ENCODE results near the gene ST3GAL4. TPM values are rescaled to one million over a fixed set of nuclear protein-coding genes. Genes with fewer than 3 reads are reported as not detected.
A peak's percentile ranks its signal among the peaks of the same experiment; 100 is the strongest.
"Not testable (repeated sequence)": the region's sequence is repeated elsewhere in the genome, so short reads cannot be mapped to it uniquely, and the experiment has no call there.

The ST3GAL4 gene
- total RNA-seq, 2 donors from 2014 or later = 27.7 to 98.0 TPM

DNA sequence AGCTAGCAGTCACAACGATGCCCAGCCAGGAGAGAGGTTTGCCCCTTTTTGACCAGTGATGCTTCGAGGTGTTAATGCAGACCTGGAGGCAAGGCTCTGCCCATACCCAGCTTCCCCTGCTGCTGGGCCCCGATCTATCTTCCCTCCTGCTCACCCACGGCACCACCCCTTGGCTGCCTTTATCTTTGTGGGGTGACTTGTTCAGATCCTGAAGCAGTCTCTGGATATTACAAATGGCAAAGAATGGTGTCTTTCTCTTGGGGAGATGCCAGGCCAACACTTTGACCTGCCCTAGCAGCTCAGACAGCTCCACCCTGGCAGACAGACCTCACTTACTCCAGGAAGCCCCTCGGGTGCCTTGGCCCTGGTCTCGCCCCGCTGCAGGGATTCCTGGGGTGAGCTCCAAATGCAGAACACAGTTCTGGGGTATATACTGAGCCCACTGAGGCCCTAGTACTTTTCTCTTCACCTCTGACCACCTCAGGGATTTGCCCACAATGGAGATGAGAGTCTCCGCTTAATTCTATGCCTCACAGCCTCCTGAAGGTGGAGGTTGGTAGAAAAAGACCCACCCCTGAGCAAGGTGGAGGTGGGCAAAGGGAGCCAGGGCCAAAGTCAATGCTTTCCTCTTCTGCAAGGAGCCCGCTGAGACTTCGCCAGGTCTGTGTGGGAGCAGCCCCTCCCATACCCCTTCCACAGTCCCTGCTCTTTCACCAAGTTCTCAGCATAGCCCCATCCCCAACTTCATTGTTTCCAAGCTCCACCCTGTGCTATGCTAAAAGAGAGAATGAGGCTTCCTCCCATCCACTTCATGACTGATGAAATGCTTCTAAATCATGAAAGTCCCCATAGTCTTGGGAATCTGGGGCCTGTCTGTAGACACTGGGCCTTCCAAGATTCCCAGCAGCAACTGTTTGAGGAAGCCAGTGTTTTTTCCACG lies 11.1 kb upstream of the ST3GAL4 start:
- H3K4me3 ChIP-seq = no peak overlapping the region
- no peaks in the 10 kb centered on the region for H3K9me3 ChIP-seq
- no peaks in the 10 kb centered on the region for H3K27me3 ChIP-seq (replicated peaks; ENCODE audit: insufficient read depth)
- TF ChIP-seq, protein P1, sequence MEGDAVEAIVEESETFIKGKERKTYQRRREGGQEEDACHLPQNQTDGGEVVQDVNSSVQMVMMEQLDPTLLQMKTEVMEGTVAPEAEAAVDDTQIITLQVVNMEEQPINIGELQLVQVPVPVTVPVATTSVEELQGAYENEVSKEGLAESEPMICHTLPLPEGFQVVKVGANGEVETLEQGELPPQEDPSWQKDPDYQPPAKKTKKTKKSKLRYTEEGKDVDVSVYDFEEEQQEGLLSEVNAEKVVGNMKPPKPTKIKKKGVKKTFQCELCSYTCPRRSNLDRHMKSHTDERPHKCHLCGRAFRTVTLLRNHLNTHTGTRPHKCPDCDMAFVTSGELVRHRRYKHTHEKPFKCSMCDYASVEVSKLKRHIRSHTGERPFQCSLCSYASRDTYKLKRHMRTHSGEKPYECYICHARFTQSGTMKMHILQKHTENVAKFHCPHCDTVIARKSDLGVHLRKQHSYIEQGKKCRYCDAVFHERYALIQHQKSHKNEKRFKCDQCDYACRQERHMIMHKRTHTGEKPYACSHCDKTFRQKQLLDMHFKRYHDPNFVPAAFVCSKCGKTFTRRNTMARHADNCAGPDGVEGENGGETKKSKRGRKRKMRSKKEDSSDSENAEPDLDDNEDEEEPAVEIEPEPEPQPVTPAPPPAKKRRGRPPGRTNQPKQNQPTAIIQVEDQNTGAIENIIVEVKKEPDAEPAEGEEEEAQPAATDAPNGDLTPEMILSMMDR (IDR thresholded peaks at IDR 0.05) = no peak
- H3K4me1 ChIP-seq (ENCODE audit: control insufficient read depth in 1 of 2, low read depth in 2 of 2) = peaks cover 20 to 39% of the 10 kb centered on the region in 2 donors
- DNase-seq (ENCODE audit: low spot score) (no peak), ATAC-seq (ENCODE audit: insufficient number of reproducible peaks, low FRiP score, low read depth) (no peak)
- no peaks in the 10 kb centered on the region for H3K36me3 ChIP-seq
- H3K27ac ChIP-seq = no peak overlapping the region

DNA sequence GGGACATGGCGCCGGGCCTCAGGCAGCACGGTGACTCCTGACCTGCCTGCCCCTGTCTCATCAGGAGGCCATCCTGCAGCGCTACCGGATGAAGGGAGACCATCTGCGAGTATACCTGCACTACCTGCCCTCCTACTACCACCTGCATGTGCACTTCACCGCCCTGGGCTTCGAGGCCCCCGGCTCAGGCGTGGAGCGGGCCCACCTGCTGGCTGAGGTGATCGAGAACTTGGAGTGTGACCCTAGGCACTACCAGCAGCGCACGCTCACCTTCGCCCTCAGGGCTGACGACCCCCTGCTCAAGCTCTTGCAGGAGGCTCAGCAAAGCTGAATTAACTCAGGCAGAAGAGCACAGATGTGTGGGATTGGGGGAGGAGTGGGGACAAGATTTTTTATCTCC lies 10.2 kb upstream of the ST3GAL4 start:
- Histone ChIP-seq H3K27me3 (replicated peaks; ENCODE audit: insufficient read depth) (no peaks in the 10 kb centered on the region), H3K36me3 (no peaks in the 10 kb centered on the region), H3K9me3 (no peaks in the 10 kb centered on the region), H3K27ac (peak overlapping the region in 1 of 2 donors; percentile 31), H3K4me3 (no peak overlapping the region), H3K4me1 (ENCODE audit: control insufficient read depth in 1 of 2, low read depth in 2 of 2) (peaks cover 22 to 45% of the 10 kb centered on the region in 2 donors)
- no peak for ATAC-seq (ENCODE audit: insufficient number of reproducible peaks, low FRiP score, low read depth)
- TF ChIP-seq, protein P1 (IDR thresholded peaks at IDR 0.05) = no peak
- no peak for DNase-seq (ENCODE audit: low spot score)

DNA sequence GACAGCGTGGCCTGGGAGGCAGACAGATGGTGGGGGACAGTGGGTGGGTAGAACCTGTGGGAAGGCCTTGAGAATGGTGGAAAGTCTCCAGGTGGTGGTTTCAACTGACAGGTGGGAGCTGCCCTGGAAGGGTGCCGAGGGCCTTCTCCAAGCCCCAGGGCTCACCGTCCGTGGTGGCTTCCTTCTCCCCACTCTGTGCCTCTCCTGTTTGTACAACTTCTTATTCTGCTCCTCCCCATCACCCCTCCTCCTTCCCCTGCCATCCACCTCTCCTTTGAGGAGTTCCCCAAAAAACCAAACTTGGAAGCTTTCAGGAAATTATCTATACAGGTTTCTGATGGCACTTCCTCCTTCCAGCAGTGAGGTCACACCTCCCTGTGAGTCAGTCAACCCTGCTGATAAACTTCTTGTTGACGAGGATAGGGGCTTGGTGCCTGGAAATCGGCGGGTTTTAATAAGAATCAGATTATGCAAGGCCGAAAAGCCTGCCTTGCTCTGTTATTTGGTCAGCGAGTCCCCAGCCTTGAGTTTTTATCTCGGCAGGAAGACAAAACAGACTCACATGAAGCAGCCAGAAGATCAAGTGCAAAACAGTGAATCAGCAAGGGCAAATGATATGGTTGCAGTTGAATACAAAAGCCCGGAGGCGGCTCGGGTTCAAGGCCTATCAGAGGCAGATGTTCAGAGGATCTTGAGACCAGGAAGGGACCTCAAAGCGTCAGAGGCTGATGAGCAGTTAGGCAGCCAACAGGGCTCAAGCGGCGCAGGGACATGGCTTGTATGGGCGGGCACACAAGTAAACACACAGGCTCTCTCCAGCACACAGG lies 9.5 kb upstream of the ST3GAL4 start:
- ATAC-seq (ENCODE audit: insufficient number of reproducible peaks, low FRiP score, low read depth) (peak; percentile 51), DNase-seq (ENCODE audit: low spot score) (no peak)
- TF ChIP-seq, protein P1 (IDR thresholded peaks at IDR 0.05) = no peak
- Histone ChIP-seq H3K36me3 (no peaks in the 10 kb centered on the region), H3K4me1 (ENCODE audit: control insufficient read depth in 1 of 2, low read depth in 2 of 2) (peaks cover 22 to 52% of the 10 kb centered on the region in 2 donors), H3K4me3 (no peak overlapping the region), H3K27ac (peak overlapping the region; percentile 31 to 50), H3K9me3 (no peaks in the 10 kb centered on the region), H3K27me3 (replicated peaks; ENCODE audit: insufficient read depth) (no peaks in the 10 kb centered on the region)

DNA sequence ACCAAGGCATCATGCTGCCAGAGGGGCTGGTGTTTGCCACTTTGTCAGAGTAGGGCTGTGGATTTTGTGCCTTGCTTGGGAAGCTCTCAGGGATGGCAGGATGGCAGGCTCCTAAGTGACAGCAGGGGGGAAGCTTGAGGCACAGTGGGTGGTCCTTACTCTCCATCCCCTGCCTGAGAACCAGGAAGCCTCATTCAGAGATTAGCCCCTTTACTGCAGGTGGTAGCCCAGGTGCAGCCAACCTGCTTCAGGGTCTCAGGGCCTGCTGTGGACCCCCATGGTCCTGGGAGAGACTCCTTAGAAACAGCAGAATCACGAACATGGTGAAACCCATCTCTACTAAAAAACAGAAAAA lies 8.9 kb upstream of the ST3GAL4 start:
- Histone ChIP-seq H3K9me3 (no peaks in the 10 kb centered on the region), H3K27me3 (replicated peaks; ENCODE audit: insufficient read depth) (no peaks in the 10 kb centered on the region), H3K36me3 (no peaks in the 10 kb centered on the region), H3K27ac (peak overlapping the region; percentile 31 to 50), H3K4me3 (no peak overlapping the region), H3K4me1 (ENCODE audit: control insufficient read depth in 1 of 2, low read depth in 2 of 2) (peaks cover 26 to 58% of the 10 kb centered on the region in 2 donors)
- DNase-seq (ENCODE audit: low spot score) = no peak
- ATAC-seq (ENCODE audit: insufficient number of reproducible peaks, low FRiP score, low read depth) = no peak
- TF ChIP-seq, protein P1 (IDR thresholded peaks at IDR 0.05) = no peak

DNA sequence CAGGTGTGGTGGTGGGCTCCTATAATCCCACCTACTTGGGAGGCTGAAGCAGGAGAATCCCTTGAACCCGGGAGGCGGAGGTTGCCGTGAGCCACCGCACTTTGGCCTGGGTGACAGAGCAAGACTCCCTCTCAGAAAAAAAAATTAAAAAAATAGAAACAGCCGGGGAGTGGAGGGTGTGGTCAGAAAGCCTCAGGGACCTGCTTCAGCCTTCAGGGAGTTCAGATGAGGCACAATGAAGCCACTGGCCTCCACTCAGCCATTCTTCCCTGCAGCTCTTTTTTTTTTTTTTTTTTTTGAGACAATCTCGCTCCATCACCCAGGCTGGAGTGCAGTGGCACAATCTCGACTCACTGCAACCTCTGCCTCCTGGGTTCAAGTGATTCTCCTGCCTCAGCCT lies 8.5 kb upstream of the ST3GAL4 start:
- ATAC-seq (ENCODE audit: insufficient number of reproducible peaks, low FRiP score, low read depth); DNase-seq (ENCODE audit: low spot score); H3K27me3 ChIP-seq (replicated peaks; ENCODE audit: insufficient read depth); H3K4me3 ChIP-seq; H3K36me3 ChIP-seq; H3K9me3 ChIP-seq: not testable (repeated sequence)
- Histone ChIP-seq H3K4me1 (ENCODE audit: control insufficient read depth in 1 of 2, low read depth in 2 of 2) (peaks cover 30 to 61% of the 10 kb centered on the region in 2 donors), H3K27ac (peak overlapping the region in 1 of 2 donors; percentile 31)
